Keratinocyte (primary cell): ENCODE measurements around the gene ATP7B.
"Not testable (repeated sequence)": the region's sequence is repeated elsewhere in the genome, so short reads cannot be mapped to it uniquely, and the experiment has no call there.

Source experiments
- EZH2 ChIP-seq: IDR thresholded peaks from one replicate; pipeline ENCODE4 v1.6.1; 2012; ENCODE audit warnings: inconsistent platforms, mild to moderate bottlenecking, low read length, moderate library complexity
- TF ChIP-seq, protein P1 (sequence below), 3 experiments: IDR thresholded peaks in 1 of 3; conservative IDR thresholded peaks in 1 of 3; optimal IDR thresholded peaks in 1 of 3; 2 replicates in 2 of 3; 3 replicates in 1 of 3; pipeline versions ENCODE3 to v1.5.1; 2011; ENCODE audit warnings: low read length in 3 of 3, mild to moderate bottlenecking in 3 of 3, moderate library complexity in 2 of 3, control low read depth in 1 of 3, inconsistent platforms in 1 of 3; ENCODE audit not compliant: insufficient read depth in 2 of 3; ENCODE audit errors: extremely low read depth in 1 of 3

DNA sequence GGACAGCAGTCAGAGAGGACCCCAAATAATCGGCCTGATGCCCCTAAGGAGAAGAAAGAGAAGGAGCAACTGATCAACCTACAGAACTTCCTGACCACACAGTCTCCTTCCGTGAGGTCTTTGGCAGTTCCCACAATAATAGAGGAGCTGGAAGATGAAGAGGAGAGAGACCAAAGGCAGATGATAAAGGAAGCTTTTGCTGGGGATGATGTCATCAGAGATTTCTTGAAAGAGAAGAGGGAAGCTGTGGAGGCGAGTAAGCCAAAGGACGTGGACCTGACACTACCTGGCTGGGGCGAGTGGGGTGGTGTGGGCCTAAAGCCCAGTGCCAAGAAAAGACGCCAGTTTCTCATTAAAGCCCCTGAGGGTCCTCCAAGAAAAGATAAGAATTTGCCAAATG, 19.2 kb upstream of the ATP7B start:
- TF ChIP-seq, protein P1, sequence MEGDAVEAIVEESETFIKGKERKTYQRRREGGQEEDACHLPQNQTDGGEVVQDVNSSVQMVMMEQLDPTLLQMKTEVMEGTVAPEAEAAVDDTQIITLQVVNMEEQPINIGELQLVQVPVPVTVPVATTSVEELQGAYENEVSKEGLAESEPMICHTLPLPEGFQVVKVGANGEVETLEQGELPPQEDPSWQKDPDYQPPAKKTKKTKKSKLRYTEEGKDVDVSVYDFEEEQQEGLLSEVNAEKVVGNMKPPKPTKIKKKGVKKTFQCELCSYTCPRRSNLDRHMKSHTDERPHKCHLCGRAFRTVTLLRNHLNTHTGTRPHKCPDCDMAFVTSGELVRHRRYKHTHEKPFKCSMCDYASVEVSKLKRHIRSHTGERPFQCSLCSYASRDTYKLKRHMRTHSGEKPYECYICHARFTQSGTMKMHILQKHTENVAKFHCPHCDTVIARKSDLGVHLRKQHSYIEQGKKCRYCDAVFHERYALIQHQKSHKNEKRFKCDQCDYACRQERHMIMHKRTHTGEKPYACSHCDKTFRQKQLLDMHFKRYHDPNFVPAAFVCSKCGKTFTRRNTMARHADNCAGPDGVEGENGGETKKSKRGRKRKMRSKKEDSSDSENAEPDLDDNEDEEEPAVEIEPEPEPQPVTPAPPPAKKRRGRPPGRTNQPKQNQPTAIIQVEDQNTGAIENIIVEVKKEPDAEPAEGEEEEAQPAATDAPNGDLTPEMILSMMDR (optimal IDR thresholded peaks at IDR 0.05 in 1 of 3, IDR thresholded peaks at IDR 0.05 in 1 of 3, conservative IDR thresholded peaks at IDR 0.05 in 1 of 3; ENCODE audit: extremely low read depth in 1 of 3, insufficient read depth in 2 of 3, low read length in 3 of 3) = not testable (repeated sequence)
- not testable (repeated sequence) for TF ChIP-seq EZH2
